ENCODE results near the gene AOC3. TPM values are rescaled to one million over a fixed set of nuclear protein-coding genes. Genes with fewer than 3 reads are reported as not detected.
"Not testable (repeated sequence)": the region's sequence is repeated elsewhere in the genome, so short reads cannot be mapped to it uniquely, and the experiment has no call there.

The AOC3 gene
- total RNA-seq, 2 experiments from 2014 or later = 1.0 TPM

DNA sequence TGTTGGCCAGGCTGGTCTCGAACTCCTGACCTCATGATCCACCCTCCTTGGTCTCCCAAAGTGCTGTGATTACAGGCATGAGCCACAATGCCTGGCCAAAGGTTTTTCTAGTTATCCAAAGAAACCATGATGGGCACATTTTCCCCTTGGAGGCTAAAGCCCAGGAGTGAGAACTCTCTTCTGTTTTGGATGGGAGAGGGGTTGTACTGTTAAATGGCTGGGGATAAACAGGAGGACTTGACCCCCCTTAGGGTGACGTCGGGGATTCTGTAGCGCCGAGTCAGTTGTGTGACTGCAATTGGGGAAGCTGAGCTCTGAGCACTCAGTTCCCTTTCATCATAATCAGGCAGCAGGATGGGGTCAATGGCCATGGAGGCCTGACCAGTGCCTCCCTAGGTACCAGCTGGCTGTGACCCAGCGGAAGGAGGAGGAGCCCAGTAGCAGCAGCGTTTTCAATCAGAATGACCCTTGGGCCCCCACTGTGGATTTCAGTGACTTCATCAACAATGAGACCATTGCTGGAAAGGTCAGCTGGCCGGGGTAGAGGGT lies 4.1 kb downstream of the AOC3 start:
- ChIA-PET CTCF (no interaction called here), POLR2A (no interaction called here)

DNA sequence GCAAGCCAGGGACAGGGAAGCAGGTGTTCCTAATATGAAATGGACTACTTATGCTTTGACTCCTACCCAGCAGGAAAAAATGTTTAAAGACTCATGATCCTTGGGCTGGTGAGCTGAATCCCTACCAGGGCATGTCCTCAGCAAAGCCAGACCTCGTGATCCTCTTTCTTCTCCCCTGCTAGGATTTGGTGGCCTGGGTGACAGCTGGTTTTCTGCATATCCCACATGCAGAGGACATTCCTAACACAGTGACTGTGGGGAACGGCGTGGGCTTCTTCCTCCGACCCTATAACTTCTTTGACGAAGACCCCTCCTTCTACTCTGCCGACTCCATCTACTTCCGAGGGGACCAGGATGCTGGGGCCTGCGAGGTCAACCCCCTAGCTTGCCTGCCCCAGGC lies 5.1 kb downstream of the AOC3 start:
- CTCF ChIA-PET, POLR2A ChIA-PET: not testable (repeated sequence)

DNA sequence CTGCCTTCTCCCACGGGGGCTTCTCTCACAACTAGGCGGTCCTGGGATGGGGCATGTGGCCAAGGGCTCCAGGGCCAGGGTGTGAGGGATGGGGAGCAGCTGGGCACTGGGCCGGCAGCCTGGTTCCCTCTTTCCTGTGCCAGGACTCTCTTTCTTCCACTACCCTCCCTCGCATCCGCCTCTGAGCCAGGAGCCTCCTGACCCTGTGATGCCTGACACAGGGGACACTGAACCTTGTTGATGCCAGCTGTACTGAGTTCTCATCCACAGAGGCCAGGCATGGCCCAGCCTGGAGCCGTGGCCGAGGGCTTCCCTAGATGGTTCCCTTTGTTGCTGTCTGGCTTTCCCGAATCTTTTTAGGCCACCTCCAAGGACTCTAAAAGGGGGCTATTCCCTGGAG lies 5.5 kb downstream of the AOC3 start:
- CTCF ChIA-PET, POLR2A ChIA-PET: not testable (repeated sequence)

DNA sequence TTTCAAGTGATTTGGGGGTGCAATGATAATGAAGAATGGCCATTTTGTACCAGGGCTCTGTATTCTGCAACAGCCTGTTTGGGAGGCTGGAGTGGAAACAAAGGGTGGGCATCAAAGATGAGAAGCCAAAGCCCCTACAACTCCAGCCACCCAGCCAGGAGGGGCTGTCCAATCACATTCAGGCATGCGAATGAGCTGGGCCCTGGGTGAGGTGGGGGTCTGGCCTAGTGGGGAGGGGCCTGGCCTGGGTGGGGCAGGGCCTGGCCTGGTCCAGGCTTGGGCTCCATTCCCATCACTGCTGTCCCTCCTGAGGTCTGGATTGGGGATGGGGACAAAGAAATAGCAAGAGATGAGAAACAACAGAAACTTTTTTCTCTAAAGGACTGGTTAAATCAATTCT lies 6.4 kb downstream of the AOC3 start:
- POLR2A ChIA-PET = no interaction called here
- CTCF ChIA-PET = no interaction called here

DNA sequence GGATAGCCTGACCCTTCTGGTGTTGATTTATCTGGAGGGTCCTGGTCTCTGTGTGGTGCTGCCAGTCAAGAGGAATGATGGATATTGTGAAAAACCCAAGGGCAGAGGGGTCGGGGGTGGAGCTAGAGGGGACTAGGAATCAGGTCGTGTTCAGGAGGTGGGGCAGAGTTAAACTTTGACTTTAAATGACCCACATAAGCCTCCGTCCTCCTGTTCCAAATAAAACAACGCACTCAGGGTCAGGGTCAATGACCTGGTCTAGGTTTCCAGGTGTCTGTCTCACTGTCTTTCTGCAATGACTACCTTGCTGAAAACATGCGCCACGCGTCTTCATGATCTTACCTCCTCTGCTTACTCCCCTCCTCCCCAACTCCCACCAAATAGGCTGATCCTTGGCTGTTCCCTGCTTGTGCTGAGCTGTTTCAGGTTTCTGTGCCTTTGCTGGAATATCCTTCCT lies 14.7 kb downstream of the AOC3 start:
- POLR2A ChIA-PET = no interaction called here

DNA sequence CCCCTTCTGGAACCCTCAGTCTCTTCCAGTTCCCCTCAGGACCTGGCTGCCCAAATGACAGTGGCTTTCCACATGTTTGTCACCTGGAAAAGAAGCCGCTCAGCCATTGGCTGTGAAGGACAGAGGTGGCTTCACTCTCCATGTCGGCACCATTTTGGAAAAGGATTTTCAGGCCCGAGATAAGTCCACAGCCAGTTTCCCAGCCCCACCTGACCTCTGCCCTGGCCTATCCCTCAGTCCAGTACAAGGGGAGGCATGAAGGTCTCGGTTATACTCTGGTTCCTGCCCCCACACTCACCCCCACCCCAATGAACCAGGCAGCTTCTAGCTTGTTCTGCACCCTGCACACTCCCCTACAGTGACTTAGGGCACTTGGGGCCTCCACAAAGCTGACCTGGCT lies 15.2 kb downstream of the AOC3 start:
- POLR2A ChIA-PET = no interaction called here
- CTCF ChIA-PET = no interaction called here

More for the DNA sequence above, 14.7 kb downstream of the AOC3 start:
- CTCF ChIA-PET = no interaction called here

DNA sequence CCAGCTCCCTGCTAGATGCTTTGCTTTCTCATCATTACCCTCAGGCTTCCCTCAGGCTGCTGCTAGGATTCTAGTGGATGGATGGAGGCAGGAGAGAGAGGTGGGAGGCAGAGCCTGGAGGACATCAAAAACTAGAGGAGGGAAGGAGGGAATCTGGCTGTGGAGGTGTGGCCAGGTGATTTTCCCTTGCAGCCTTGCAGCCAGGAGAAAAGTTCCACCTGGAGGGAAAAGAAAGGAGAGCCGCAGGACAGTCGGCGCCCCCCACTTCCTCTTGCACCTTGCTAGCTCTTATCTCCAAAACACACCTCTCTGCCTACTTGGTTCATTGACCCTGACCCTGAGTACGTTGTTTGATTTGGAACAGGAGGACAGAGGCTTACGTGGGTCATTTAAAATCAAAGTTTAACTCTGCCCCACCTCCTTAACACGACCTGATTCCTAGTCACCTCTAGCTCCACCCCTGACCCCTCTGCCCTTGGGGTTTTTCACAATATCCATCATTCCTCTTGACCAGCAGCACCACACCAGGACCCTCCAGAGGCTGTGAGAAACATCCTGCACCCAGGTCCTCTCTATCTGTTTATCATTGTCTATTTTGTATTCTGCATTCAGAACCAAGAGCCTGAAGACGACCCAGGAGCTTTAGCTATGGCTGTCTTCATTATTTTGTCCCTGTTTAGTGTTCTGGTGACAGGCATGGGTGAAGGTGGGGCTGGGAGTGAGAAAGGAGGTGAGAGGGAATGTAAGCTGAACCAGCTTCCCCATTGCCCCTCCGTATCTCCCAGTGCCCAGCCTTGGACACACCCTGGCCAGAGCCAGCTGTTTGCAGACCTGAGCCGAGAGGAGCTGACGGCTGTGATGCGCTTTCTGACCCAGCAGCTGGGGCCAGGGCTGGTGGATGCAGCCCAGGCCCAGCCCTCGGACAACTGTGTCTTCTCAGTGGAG lies 15.9 kb downstream of the AOC3 start:
- ChIA-PET CTCF (no interaction called here), POLR2A (no interaction called here)

- POLR2A ChIA-PET, CTCF ChIA-PET: not testable (repeated sequence)
Observed at GRCh38 chr17:42867694-42868261, 16.8 kb downstream of the AOC3 start.

DNA sequence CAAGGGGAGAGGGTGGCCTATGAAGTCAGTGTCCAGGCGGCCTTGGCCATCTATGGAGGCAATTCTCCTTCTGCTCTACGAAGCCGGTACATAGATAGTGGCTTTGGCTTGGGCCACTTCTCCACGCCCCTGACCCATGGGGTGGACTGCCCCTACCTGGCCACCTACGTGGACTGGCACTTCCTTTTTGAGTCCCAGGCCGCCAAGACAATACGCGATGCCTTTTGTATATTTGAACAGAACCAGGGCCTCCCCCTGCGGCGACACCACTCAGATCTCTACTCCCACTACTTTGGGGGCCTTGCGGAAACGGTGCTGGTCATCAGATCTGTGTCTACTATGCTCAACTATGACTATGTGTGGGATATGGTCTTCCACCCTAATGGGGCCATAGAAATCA lies 17.3 kb downstream of the AOC3 start:
- ChIA-PET POLR2A (no interaction called here), CTCF (no interaction called here)

GRCh38 chr17:42871647-42872046 lies 20.6 kb downstream of the AOC3 start:
- ChIA-PET POLR2A (no interaction called here), CTCF (no interaction called here)

DNA sequence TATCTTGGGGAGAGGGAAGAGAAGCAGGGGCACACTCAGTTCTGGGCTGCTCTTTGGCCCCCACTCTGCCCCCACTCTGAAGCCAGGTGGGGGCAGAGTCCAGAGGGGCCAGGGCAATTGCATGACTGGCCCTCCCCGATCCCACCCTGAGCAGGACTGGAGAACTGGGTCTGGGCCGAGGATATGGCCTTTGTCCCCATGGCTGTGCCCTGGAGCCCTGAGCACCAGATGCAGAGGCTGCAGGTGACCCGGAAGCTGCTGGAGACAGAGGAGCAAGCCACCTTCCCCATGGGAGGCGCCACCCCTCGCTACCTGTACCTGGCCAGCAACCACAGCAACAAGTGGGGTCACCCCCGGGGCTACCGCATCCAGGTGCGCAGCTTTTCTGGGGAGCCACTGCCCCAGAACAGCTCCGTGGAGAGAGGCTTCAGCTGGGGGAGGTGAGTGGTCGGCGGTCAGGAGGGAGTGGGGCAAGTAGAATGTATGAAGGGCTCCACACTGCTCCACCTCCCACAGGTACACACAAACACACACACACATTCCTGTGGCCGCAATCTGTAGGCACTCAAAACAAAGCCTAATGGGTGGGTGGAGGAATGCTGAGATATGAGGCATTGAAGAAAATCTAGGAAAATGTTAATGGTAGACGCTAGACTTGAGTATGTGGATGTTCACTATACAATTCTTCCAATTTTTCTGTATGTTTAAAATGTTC lies 21.4 kb downstream of the AOC3 start:
- CTCF ChIA-PET = no interaction called here

DNA sequence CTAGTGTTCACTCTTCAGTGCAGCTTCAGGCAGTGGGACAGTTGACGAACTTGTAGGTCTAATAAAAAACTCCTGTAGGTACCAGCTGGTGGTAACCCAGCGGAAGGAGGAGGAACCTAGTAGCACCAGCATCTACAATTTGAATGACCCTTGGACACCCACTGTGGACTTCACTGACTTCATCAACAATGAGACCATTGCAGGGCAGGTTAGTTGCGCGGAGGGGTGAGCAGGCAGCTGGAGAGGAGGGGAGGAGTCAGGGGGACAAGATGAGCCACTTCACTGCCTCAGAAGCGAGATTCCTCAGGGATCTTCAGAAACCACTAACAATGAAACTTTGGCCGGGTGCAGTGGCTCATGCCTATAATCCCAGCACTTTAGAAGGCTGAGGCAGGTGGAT lies 22.3 kb downstream of the AOC3 start:
- POLR2A ChIA-PET = no interaction called here

More for the DNA sequence above, 21.4 kb downstream of the AOC3 start:
- POLR2A ChIA-PET = no interaction called here

GRCh38 chr17:42873932-42874695 lies 23.1 kb downstream of the AOC3 start:
- POLR2A ChIA-PET = not testable (repeated sequence)
- CTCF ChIA-PET = interaction anchor here (0.7 kb wide), 1 partner anchor 113 kb away, joined by 3 read pairs; no protein-coding TSS in a partner anchor

More for the DNA sequence above, 22.3 kb downstream of the AOC3 start:
- CTCF ChIA-PET = interaction anchor here (0.7 kb wide), 1 partner anchor 114 kb away, joined by 3 read pairs; no protein-coding TSS in a partner anchor

DNA sequence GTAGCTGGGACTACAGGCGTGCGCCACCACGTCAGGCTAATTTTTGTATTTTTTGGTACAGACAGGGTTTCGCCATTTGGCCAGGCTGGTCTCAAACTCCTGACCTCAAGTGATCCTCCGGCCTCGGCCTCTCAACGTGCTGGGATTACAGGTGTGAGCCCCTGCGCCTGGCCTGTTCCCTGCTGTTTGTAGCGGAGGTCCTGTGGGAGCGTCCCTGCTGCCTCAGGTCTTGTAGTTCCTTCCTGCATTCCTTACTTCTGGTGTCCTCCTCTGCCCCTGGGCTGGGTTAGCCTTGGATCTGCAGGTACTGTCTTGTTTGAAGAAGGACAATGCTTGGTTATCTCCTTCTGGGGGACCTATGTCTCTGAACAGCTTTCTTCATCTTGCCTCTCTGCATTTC lies 26.0 kb downstream of the AOC3 start:
- ChIA-PET CTCF (no interaction called here), POLR2A (no interaction called here)

- ChIA-PET POLR2A (no interaction called here), CTCF (no interaction called here)
Observed at GRCh38 chr17:42878123-42878880, 27.3 kb downstream of the AOC3 start.

- ChIA-PET POLR2A (no interaction called here), CTCF (no interaction called here)
Observed at GRCh38 chr17:42878924-42879595, 28.1 kb downstream of the AOC3 start.

DNA sequence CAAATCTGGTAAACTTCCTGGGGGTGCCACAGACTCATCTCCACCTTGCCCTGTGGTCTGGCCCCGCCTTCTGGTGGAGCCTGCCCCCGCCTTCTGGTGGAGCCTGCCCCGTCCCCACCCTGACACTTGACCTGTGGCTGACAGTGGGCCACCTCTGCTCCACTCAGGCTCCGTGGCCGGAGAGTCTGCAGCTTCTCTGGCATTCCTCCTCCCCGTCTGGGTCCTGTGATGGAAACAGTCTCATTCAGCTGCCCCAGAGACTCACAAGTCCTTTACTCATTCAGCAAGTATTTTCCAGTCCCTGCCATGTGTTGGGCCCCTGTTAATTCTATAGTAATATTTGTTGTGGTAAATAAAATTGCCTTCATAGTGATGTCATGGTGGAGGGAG lies 28.6 kb downstream of the AOC3 start:
- ChIA-PET CTCF (no interaction called here), POLR2A (no interaction called here)

DNA sequence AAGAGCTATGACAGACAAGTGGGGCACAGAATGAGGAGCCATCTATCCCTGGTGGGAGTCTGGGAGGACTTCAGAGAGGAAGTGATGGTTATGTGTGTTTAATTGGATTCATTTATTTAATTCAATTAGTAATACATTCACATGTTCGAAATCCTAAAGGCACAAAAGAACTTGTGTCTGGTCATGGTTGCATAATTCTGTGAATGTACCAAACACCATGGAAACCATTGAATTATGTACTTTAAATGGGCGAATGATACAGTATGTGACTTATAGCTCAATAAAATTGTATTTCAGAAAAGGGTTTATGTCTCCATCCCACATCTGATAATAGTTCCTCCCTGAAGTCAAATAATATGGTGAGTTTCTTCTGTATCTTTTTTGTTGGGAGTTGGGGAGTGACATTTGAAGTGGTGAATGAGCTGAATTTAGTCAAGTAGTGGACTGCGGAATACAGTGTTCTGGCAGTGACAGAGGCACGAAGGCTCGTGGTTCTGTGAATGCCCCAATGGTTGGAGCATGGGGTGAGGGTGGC lies 29.8 kb downstream of the AOC3 start:
- CTCF ChIA-PET = interaction anchor here (0.7 kb wide), 1 partner anchor 41 kb away, joined by 4 read pairs; no protein-coding TSS in a partner anchor

More for the DNA sequence above, 29.8 kb downstream of the AOC3 start:
- POLR2A ChIA-PET = no interaction called here

Measured in activated CD8-positive, alpha-beta memory T cell treated with anti-CD3 and anti-CD28 coated beads for 36 hours (primary cell).